CD4-positive, alpha-beta T cell treated with Interleukin-17A for 4 hours (primary cell): ENCODE results near the gene SIRT3.

Experiments
- DNase-seq: peaks from one replicate; pipeline ENCODE4 v3.0.0-alpha.2; 2020; ENCODE audit warnings: mixed read lengths

SIRT3 gene

DNA sequence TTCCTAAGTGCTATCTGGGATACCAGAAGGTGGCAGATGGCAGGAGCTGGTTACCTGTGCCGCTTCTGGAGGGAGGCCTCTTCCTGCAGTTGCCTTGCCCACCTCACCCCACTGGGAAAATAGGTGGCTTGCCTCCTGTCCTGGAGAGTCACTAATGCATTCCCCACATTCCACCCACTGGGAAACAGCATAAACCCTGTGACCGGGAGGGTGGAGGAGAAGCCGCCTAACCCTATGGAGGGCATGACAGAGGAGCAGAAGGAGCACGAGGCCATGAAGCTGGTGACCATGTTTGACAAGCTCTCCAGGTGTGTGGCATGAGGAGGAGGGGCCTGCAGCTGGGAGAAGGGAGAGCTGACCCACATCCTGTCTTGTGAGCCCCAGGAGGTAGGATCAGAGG lies 23.0 kb downstream of the SIRT3 start:
- DNase-seq = no peak

DNA sequence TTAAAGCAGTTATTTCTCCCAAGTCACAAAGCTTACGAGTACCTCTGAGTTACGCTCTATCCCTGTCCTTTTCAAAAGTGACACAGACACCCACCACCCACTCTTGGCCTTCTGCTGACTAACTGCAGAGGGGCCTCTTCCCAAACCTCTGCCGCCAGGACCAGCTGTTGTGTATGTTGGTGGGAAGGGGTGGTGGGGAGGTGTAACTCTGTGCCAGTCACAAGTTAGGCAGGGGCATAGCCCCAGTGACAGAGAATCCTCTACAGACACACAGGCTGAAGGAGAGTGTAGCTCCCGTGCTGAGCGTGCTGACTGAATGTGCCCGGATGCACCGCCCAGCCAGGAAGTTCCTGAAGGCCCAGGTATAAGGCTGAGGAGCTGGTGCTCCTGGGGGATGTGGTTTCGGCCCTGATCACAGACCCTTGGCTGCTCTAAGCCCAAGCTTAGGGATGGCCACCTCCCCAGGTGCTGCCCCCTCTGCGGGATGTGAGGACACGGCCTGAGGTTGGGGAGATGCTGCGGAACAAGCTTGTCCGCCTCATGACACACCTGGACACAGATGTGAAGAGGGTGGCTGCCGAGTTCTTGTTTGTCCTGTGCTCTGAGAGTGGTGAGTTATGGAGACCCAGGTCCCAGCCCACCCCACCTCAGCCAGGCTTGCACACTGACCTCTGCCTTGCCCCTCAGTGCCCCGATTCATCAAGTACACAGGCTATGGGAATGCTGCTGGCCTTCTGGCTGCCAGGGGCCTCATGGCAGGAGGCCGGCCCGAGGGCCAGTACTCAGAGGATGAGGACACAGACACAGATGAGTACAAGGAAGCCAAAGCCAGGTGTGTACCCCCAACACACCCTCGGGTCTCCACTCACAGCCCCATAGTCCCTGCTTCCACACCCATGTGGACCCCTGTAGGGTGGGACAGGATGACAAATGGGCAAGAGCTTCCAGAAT lies 23.7 kb downstream of the SIRT3 start:
- no peak for DNase-seq

DNA sequence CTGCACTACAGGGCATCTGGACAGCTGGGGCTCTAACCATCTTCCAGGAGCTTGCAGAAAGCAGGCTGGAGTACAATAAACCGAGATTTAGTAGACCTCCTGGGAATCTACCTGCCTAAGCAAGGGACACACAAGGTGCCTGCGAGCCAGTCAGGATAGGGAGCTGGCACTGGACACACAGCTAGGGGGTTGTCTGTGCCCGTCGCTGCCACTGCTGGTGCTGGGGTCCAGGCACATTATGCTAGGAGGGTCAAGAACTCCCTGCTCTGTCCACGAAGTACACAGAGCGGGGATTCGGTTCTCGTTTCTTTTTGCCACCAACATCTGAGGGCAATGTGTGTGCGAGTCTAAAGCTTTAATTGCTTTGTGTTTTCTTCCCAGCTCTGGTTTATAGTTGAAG lies 24.4 kb downstream of the SIRT3 start:
- no peak for DNase-seq

DNA sequence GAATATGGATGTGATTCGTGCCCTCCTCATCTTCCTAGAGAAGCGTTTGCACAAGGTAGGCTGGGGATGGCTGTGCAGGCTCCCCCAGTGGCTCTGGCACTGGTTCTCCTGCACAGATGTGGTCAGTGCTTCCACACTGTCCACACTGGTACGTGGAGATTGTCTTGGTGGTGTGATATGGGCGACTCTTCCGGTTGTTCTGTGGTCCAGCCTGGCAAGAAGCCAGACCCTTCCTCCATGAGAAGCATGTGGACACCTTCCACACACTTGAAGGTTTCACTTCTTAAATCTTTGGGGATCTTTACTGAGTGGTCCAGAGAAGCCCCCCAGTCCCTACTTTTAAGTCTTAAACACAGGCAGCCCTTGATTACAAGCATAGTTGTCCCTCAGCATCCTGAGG lies 24.8 kb downstream of the SIRT3 start:
- no peak for DNase-seq

DNA sequence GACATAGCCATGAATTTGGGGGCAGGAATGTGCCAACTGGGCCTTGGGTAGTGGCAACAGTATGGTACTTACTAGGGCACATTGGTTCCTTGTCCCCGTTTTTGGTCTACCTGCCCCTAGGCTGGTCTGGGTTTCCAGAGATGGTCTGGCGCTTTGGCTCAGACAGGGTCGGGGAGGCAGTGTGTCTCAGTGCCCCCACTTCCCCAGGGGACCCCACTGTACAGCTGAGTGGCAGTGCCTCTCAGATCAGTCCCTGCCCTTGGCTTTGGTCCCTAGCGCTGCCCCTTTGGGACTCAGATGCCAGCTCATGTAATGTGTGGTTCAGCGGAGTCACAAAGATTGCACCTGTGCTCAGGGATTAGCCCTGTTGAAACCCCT lies 25.4 kb downstream of the SIRT3 start:
- DNase-seq = no peak

DNA sequence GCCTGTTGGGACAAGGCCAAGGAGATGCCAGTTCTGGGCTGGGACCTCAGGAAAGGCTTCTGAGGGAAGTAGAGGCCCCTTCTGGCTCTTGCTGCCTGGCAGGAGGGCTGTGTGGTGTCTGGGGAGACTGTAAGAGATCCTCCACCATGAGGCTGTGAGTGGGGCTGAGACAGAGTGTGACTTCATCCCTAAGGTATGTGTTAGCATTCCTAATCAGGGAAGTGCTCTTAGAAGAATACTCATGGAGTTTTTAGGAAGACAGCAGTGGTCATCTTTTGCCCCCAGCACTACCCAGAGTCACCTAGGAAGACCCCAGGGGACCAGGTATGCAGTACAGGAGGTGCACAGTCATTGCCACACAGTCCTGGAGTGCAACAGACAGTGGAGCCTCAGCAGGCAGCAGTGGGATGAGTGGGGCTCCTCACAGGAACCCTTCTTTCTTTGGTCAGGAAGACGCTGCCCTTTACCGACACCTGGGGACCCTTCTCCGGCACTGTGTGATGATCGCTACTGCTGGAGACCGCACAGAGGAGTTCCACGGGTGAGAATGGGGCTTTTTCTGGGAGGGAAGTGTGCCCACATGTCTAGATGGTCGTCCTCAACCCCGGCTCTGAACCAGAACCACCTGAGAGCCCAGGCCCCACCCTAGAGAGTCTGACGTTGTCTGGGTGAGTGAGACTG lies 25.9 kb downstream of the SIRT3 start:
- no peak for DNase-seq

DNA sequence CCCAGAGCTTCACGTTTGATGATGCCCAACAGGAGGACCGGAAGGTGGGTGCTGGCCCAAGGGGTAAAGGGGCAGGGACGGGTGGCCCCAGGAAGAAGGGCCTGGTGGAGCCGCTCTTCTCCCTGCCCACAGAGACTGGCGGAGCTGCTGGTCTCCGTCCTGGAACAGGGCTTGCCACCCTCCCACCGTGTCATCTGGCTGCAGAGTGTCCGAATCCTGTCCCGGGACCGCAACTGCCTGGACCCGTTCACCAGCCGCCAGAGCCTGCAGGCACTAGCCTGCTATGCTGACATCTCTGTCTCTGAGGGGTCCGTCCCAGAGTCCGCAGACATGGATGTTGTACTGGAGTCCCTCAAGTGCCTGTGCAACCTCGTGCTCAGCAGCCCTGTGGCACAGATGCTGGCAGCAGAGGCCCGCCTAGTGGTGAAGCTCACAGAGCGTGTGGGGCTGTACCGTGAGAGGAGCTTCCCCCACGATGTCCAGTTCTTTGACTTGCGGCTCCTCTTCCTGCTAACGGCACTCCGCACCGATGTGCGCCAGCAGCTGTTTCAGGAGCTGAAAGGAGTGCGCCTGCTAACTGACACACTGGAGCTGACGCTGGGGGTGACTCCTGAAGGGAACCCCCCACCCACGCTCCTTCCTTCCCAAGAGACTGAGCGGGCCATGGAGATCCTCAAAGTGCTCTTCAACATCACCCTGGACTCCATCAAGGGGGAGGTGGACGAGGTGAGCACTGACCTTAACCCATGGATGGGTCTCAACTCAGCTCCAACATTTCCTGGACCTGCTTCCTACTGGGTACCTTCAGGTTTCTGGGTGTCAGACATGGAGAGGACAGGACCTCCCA lies 26.6 kb downstream of the SIRT3 start:
- no peak for DNase-seq

DNA sequence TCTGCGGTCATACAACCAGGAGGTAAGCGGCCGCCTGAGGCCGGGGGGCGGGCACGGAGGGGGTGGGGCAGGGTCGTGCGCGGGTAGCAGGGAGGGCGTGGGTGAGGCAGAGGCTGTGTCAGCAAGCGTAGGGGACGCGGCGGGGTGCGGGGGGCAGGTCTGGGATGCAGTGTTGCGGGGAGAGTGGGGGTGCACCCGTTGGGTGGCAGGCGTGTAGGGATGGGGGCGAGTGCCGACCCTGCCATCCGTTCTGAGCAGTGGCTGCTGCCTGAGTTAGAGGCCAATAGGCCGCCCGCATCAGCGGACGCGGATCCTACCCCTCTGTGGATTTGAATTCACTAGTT lies 27.3 kb downstream of the SIRT3 start:
- no peak for DNase-seq

DNA sequence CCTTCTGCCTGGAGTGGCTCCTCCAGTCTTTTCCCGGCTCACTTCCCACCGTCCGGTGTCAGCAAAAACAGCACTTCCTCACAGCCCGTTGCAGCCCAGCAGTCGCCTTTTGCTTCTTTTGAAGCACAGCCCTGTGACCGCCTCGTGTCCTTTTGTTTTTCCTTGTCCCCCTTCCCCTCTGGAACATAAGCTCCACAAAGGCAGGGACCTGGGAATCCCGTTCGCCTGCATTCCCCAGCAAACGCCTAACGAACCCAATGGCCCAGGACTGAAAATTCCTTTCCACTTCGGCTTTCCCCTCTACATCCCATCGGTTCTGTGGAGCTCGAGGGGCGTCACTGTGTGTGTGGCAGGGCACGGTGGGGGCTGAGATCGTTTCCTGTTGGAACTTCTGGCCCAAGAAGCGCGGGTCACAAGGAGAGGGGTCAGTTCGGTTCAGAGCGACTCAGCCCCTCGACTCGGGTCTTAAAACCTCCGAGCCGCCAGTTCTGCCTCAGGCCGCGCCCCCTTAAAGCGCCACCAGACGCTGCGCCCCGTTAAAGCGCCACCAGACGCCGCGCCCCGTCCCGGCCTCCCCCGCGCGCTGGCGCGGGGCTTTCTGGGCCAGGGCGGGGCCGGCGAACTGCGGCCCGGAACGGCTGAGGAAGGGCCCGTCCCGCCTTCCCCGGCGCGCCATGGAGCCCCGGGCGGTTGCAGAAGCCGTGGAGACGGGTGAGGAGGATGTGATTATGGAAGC lies 27.8 kb downstream of the SIRT3 start:
- DNase-seq = peak; percentile 84

DNA sequence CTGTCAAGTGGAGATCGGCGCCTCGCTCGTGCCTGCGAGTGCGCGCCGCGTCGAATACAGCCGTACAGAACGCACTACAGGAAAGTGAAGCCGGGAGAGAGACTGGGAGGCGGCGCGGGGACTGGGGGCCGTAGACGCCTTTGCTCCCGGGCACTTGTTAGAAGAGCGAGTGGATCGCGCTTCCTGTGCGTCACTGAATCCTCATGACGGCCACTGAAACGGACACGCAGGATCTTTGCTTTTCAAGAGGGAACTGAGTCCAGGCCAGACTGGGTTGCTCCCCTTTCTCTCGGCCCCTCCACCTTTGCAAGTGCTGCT lies 28.3 kb downstream of the SIRT3 start:
- no peak for DNase-seq

DNA sequence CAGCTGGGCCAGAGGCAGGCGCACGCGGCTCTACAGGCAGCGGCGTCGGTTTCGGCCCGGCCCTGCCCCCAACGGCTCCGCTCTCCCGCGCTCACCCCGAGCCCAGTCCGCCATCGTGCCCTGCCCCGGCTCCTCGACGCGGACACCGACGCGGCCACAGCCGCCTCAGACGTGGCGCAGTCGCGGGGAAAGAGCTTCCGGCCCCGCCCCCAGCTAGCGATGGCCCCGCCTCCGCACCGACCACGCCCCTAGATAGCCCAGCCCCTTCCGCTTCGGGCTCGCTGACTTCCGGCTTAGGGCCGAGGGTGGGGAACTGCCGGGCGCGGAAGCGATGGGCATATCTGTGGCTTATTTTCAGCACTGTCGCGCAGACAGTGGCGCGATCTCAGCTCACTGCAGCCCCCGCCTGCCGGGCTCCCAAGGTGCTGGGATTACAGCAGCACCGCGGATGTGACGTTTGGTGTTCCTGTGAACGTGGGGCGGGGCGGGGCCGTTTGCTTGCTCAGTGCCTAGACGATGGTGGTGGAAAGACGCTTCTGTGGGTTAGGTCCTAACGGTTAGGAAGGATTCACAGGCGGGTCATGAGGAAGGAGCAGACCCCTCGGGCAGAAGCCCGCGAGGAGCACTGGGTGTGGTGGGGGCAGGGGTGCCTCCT lies 28.8 kb downstream of the SIRT3 start, which contains the start of the genes BET1L and RIC8A:
Gene BET1L, minus strand, starts transcription at position 192 of the 655 bp plus-strand sequence. Its CDS starts 78 bp downstream, at position 114.
Gene RIC8A, plus strand, starts transcription at position 501 of the 655 bp plus-strand sequence. CDS start 1,147 bp downstream, outside the sequence.
- peak; percentile 97 for DNase-seq

DNA sequence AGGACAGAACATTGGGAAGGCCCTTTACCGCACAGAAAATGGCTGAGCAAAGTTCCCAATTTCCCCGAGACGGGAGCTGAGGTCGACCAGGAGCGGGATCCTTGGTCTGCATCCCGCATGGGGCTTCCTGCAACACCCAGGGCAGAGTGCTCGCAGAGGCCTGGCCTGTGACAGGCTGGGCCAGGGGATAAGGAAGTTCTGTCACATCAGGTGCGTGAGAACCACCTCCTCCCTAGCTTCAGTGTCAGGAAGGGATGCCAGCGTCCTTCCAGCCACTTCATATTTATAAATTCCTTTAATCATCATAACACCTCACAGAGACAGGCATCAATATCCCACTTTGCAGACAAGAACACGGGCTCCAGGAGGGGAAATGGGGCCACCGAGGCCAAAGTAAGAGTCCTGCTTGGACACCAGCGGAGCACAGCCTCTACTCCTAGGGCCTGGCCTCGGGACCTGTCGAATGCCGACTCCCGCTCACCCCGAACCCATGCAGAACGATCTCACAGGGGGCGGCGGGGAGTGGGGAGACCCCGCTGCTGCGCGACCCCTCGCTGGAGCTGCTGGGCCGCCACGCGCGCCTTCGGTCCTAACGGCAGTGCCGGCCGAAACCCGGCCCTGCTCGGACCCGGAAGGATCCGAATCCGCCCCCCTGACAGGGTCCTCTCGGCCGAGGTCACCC lies 29.5 kb downstream of the SIRT3 start:
- peak; percentile 34 for DNase-seq

DNA sequence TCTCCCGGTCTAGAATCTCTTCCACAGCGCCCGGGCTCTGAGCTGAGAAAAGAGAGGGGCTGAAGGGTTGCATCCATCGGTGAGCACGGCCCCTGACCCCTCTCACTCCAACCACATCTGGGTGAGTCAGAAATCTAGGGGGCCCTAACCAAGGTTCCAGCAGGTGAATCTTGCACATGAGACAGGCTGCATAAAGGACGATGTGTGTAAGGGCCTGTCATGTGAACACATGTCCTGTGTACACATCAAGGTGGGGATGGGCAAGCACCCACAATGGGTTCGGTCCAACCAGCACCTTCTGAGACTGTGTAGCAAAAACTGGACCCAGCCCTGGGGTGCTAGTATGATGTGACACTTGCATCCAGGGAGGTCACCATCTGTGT lies 30.1 kb downstream of the SIRT3 start:
- no peak for DNase-seq

DNA sequence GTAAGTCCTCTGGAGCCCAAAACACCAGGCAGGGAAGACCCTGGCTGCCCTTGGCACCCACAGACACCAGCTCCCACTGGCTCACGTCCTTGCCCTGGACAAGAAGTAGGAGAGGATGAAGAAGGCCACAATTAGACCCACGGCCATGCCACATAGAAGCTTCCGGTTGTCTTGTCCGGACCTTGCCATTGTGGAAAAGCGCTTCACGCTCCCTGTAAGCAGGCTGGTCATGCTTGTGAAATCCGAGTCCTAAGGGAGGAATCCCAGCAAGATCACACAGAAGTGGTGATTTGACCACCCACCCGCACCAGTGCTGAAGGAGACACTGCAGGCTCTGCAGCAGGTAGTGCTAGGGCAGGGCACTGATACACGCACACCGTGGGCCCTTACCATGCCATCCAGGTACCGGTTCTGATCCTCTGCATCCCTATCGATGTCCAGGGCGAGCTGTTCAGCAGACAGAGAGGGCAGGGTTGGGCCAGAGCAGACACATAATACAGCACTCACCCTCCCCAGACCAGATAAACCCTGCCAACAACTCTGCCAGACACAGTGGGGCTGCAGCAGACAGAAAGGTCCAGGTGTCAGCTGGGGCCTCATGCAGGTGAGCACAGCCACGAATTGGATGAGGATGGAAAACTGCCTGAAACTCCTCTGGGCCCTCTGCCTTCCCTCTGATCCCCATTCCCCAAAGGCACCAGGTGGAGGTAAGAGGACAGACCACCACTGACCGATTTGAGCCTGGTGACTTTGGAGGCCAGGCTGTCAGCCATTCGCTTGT lies 30.7 kb downstream of the SIRT3 start:
- DNase-seq = no peak

DNA sequence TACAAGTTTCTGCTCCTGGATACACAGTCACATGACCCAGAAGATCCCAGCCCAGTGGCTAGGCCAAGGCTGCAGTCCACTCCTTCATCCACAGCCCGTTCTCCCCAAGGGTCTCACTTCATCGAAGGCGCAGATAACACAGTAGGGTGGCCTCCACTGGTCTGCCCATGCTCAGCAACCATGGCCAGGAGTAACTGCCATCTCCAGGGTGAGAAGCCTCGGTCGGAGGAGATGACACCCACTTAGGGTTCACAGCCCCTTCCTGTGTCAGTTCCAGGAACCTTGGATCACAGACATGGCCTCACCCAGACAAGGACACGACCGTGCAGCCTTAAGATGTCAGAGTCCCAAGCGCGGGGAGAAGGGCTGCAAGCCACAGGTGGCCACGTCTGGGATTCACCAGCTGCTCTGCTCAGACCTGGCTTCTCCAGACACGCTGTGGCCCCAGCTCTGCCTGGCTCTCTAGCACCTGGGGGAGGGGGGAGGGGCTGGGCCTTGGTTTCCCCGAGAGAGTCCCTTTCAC lies 31.5 kb downstream of the SIRT3 start:
- no peak for DNase-seq

DNA sequence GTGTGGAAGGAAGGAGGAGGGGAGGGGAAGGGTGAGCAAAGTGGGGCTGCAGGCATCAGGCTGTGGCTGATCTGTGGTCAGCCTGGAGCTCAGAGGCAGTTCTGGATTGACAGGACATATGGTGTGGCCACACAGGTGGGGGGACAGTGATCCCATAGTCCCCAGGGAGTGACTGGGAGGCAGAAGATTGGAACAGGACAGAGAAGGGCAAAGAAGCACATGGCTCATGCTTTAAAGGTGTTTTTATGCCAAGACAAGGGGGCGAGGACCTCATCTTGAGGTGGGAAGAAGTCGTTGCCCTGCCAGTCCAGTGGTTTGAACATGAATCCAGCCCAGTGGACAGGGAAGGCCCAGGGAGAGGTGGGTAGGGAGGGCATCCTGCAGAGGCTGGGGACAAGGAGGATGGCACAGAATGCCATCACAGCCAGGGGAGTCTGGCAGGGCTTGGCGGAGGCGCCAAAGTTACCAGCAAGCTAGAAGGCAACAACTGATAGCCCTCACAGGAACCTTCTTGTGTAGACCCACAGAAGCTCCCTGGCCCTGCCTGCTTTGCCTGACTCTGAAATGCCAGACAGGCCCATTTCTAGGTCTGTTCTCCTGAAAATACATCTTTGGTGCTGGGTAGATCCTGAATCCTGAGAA lies 32.1 kb downstream of the SIRT3 start:
- DNase-seq = no peak

DNA sequence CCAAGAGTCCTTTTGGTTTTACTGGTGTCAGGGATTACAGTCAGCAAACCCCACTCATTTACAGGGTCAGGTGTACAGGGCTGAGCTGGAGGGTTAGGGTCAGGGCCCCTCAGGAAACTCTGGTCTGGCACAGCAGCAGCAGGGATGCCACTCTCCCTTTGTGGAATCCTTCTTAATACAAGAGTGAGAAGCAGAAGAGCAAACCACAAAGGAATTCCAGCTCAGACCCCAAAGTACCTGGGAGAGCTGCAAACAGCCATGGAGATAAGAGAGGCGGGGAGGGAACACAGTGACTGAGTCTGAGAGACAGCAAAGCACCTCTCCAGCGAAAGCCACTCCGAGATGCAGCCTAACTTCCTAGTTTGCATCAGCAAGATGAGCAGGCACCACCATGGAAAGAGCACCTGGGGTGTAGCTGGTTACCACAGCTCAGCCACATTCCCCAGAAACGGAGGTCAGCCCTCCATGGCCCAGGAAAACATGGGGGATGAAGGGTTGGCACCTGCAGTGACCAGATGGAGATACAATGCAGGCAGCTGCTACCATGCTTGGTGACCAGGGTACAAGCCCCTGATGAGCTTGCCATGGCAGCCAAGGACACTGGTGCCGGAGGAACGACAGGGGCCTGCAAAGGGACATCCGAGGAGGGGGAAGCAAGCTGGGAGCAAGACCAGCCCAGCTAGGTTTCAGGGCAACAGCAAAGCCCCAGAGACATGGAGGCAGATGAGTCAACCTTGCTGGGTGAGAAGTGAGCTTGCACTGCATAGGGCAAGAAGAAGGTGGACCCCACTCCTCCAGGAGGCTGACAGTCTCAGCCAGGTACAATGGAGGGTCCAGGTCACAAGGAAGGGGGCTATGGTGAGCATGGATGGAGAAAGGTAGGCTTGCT lies 32.8 kb downstream of the SIRT3 start:
- no peak for DNase-seq

DNA sequence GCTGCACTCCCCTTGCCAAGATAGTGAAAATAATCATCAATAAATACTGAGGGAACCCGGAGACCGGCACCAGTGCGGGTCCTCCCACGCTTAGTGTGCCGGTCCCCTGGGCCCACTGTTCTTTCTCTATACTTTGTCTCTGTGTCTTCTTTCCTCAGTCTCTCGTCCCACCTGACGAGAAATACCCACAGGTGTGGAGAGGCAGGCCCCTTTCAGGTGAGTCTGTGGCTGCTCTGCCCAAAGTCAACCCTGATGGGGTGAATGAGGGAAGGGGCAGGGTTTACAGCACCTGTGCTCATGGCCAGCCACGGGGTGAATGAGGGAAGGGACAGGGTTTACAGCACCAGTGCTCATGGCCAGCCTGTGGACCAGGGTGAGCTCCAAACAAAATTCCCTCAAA lies 33.7 kb downstream of the SIRT3 start:
- DNase-seq = no peak

DNA sequence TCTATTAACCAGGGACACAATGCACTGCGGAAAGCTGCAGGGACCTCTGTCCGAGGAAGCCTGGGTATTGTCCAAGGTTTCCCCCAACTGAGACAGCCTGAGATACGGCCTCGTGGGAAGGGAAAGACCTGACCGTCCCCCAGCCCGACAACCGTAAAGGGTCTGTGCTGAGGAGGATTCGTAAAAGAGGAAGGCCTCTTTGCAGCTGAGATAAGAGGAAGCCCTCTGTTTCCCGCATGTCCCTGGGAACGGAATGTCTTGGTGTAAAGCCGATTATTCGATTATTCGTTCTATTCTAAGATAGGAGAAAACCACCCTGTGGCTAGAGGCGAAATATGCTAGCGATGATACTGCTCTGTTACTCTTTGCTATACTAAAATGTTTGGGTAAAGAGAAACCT lies 34.2 kb downstream of the SIRT3 start:
- no peak for DNase-seq
